Stomach (tissue), 9 donors: Measurements from ENCODE around the gene BCAS3. TPM values are rescaled to one million over a fixed set of nuclear protein-coding genes. Genes with fewer than 3 reads are reported as not detected.

Source experiments
- DNase-seq, 2 donors: peaks; one replicate each; pipeline versions ENCODE4 v3.0.0 to v3.0.0-alpha.2; 2013 to 2019
- H3K27ac ChIP-seq, 5 donors: fragments of 200-600 bp in 4 of 5; sonication (generic) in 4 of 5; one replicate each; pipeline ENCODE4 v1.5.1; 2013 to 2019; ENCODE audit warnings: mild to moderate bottlenecking in 1 of 5, moderate library complexity in 1 of 5
- H3K27me3 ChIP-seq, 3 donors: fragments of 200-600 bp; sonication (generic); one replicate each; pipeline ENCODE4 v1.5.1; 2017 to 2019; ENCODE audit warnings: mixed run types in 1 of 3
- H3K36me3 ChIP-seq, 4 donors: fragments of 200-600 bp; sonication (generic); 1 replicate in 3 of 4; 2 replicates in 1 of 4; pipeline ENCODE4 v1.5.1; 2016 to 2019
- H3K4me1 ChIP-seq, 4 donors: fragments of 200-600 bp; sonication (generic); one replicate each; pipeline ENCODE4 v1.5.1; 2016 to 2019
- H3K4me3 ChIP-seq, 4 donors: fragments of 200-600 bp; sonication (generic) in 3 of 4; one replicate each; pipeline ENCODE4 v1.5.1; 2016 to 2019; ENCODE audit warnings: mild to moderate bottlenecking in 1 of 4
- H3K9me3 ChIP-seq, 4 donors: fragments of 200-600 bp; sonication (generic); one replicate each; pipeline ENCODE4 v1.5.1; 2016 to 2019
- EP300 ChIP-seq: sonication (generic); formaldehyde crosslinking; IDR thresholded peaks from one replicate; pipeline ENCODE4 v1.6.1; 2017; ENCODE audit warnings: antibody characterized with exemption
- POLR2A ChIP-seq, 4 donors: fragments of 450-650 bp; IDR thresholded peaks; one replicate each; pipeline ENCODE4 v1.6.1; 2016; ENCODE audit warnings: antibody characterized with exemption in 4 of 4, control low read depth in 2 of 4, mild to moderate bottlenecking in 1 of 4, moderate library complexity in 1 of 4
- POLR2AphosphoS5 ChIP-seq, 3 donors: sonication (generic); formaldehyde crosslinking; IDR thresholded peaks; one replicate each; pipeline ENCODE4 v1.6.1; 2016; ENCODE audit warnings: antibody characterized with exemption in 3 of 3
- WGBS, 5 donors: extraction: QIAGEN DNeasy Blood & Tissue Kit in 3 of 5; methylation state at CpG; one replicate each; pipeline versions ENCODE4 v1.1.5 to v1.1.7; 2013 to 2018; 5-methylcytosine and 5-hydroxymethylcytosine counted together
- intact Hi-C: fragments of 100-400 bp; cut with DNase I; formaldehyde crosslinking; loops from one replicate; pipeline ENCODE4 v1.15.1; 2023; ENCODE audit warnings: low total_unique reads
- polyA plus RNA-seq, 3 donors: library from polyadenylated mRNA; stranded (reverse); fragments of 200-250 nt; gene quantifications; one replicate each; pipeline ENCODE4 v1.2.3, GENCODE V29; 2013
- total RNA-seq, 5 donors: library from RNA; depleted of rRNA; stranded (reverse); fragments of >200 nt; gene quantifications; one replicate each; pipeline versions ENCODE4 v1.1.0 to v1.2.3, GENCODE V29; 2014 to 2016
- TF ChIP-seq, protein P1 (sequence below), 7 experiments: fragments of 450-650 bp in 4 of 7; fragments of 200-600 bp in 3 of 7; sonication (generic) in 3 of 7; IDR thresholded peaks; one replicate each; pipeline ENCODE4 v1.5.1; 2016 to 2019; ENCODE audit warnings: antibody characterized with exemption in 7 of 7, control low read depth in 2 of 7, mild to moderate bottlenecking in 1 of 7
- donor health status: healthy with polysubstance abuse.
- donor health status: Bipolar disorder and iron deficiency.
- donor health status: healthy.

Gene BCAS3
- total and polyA plus RNA-seq, 8 donors, result 4.9 to 150 (median 25.3) TPM

DNA sequence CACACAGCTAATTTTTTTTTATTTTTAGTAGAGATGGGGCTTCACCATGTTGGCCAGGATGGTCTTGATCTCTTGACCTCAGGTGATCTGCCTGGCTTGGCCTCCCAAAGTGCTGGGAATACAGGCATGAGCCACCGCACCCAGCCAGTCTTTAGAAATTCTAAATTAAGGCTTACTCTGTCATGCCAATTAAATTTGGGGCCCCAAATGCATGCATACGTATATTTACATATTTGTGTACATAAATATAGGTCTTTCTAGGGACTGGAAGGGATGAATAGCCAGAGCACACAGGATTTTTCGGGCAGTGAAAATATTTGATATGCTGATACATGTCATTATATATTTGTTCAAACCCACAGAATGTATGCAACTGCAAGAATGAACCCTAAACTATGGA lies 105.1 kb downstream of the BCAS3 start:
- no peaks in the 10 kb centered on the region for H3K27me3 ChIP-seq
- TF ChIP-seq EP300 (no peak), POLR2A (IDR thresholded peaks at IDR 0.05) (no peak), POLR2AphosphoS5 (IDR thresholded peaks at IDR 0.05) (no peak)
- TF ChIP-seq, protein P1, sequence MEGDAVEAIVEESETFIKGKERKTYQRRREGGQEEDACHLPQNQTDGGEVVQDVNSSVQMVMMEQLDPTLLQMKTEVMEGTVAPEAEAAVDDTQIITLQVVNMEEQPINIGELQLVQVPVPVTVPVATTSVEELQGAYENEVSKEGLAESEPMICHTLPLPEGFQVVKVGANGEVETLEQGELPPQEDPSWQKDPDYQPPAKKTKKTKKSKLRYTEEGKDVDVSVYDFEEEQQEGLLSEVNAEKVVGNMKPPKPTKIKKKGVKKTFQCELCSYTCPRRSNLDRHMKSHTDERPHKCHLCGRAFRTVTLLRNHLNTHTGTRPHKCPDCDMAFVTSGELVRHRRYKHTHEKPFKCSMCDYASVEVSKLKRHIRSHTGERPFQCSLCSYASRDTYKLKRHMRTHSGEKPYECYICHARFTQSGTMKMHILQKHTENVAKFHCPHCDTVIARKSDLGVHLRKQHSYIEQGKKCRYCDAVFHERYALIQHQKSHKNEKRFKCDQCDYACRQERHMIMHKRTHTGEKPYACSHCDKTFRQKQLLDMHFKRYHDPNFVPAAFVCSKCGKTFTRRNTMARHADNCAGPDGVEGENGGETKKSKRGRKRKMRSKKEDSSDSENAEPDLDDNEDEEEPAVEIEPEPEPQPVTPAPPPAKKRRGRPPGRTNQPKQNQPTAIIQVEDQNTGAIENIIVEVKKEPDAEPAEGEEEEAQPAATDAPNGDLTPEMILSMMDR (IDR thresholded peaks at IDR 0.05), result no peak
- no peaks in the 10 kb centered on the region for H3K9me3 ChIP-seq
- intact Hi-C loops, result no loop called here
- DNase-seq, result no peak
- H3K36me3 ChIP-seq, result no peaks in the 10 kb centered on the region
- H3K27ac ChIP-seq, result no peak overlapping the region
- H3K4me1 ChIP-seq, result peaks cover 0 to 5% (median 1%) of the 10 kb centered on the region in 4 donors
- WGBS, 5 donors, result 82 to 90% (median 87%) methylated on average over 3 of the region's 3 CpGs
- H3K4me3 ChIP-seq, result no peak overlapping the region

GRCh38 chr17:60790205-60790604 lies 112.6 kb downstream of the BCAS3 start:
- Histone ChIP-seq H3K9me3 (no peaks in the 10 kb centered on the region), H3K4me3 (no peak overlapping the region), H3K27me3 (no peaks in the 10 kb centered on the region), H3K27ac (peak overlapping the region in 2 of 5 donors; percentile 42 to 73), H3K36me3 (no peaks in the 10 kb centered on the region), H3K4me1 (peaks cover 4 to 40% (median 23%) of the 10 kb centered on the region in 4 donors)
- TF ChIP-seq, protein P1 (IDR thresholded peaks at IDR 0.05), result no peak
- no peak for TF ChIP-seq POLR2A (IDR thresholded peaks at IDR 0.05)
- no peak for TF ChIP-seq POLR2AphosphoS5 (IDR thresholded peaks at IDR 0.05)
- no peak for TF ChIP-seq EP300
- no peak for DNase-seq
- intact Hi-C loops, result no loop called here

- no peak overlapping the region for H3K4me3 ChIP-seq
- intact Hi-C loops, result no loop called here
- TF ChIP-seq POLR2A (IDR thresholded peaks at IDR 0.05), result no peak
- no peak for TF ChIP-seq EP300
- TF ChIP-seq, protein P1 (IDR thresholded peaks at IDR 0.05), result no peak
- no peak for TF ChIP-seq POLR2AphosphoS5 (IDR thresholded peaks at IDR 0.05)
- H3K9me3 ChIP-seq, result no peaks in the 10 kb centered on the region
- H3K4me1 ChIP-seq, result peaks cover 4 to 38% (median 23%) of the 10 kb centered on the region in 4 donors
- 67 to 89% (median 81%) methylated on average over 8 to 10 of the region's 10 CpGs for WGBS, 5 donors
- DNase-seq, result peak in 1 of 2 donors; percentile 8
- H3K27me3 ChIP-seq, result no peaks in the 10 kb centered on the region
- no peaks in the 10 kb centered on the region for H3K36me3 ChIP-seq
- peak overlapping the region; percentile 25 to 79 (median 59) for H3K27ac ChIP-seq
Observed at GRCh38 chr17:60792250-60792898, 114.7 kb downstream of the BCAS3 start.

DNA sequence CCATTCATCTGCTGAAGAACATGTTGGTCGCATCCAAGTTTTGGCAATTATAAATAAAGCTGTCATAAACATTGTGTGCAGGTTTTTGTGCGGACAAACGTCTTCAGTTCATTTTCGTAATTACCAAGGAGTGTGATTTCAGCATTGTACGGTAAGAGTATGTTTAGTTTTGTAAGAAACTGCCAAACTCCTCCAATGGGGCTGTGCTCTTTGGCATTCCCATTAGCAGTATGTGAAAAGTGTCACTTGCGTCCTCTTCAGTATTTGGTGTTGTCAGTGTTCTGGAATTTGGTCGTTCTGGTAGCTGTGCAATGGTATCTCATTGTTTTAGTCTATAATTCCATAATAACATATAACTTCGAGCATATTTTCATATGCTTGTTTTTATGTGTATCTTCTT lies 120.9 kb downstream of the BCAS3 start:
- WGBS, 5 donors, result 63 to 79% (median 74%) methylated on average over 8 of the region's 8 CpGs
- no peak overlapping the region for H3K4me3 ChIP-seq
- H3K4me1 ChIP-seq, result peaks cover 0 to 29% (median 11%) of the 10 kb centered on the region in 4 donors
- no peaks in the 10 kb centered on the region for H3K9me3 ChIP-seq
- no peaks in the 10 kb centered on the region for H3K27me3 ChIP-seq
- no peak overlapping the region for H3K27ac ChIP-seq
- TF ChIP-seq, protein P1 (IDR thresholded peaks at IDR 0.05), result no peak
- TF ChIP-seq POLR2A (IDR thresholded peaks at IDR 0.05) (no peak), EP300 (no peak), POLR2AphosphoS5 (IDR thresholded peaks at IDR 0.05) (no peak)
- no peaks in the 10 kb centered on the region for H3K36me3 ChIP-seq
- no peak for DNase-seq
- intact Hi-C loops, result no loop called here
